ENCODE data around the gene SLC6A5. TPM values are rescaled to one million over a fixed set of nuclear protein-coding genes. Genes with fewer than 3 reads are reported as not detected.

Gene SLC6A5
- total RNA-seq, 2 donors from 2014 or later = 0.11 TPM; not detected in 1

- H3K4me1 ChIP-seq = peaks cover 0 to 19% of the 10 kb centered on the region in 2 donors
- H3K27me3 ChIP-seq = peaks cover 6 to 21% of the 10 kb centered on the region in 2 donors
- no peak for DNase-seq (ENCODE audit: low spot score)
- H3K36me3 ChIP-seq = no peaks in the 10 kb centered on the region
- TF ChIP-seq CTCF (IDR thresholded peaks at IDR 0.05) = no peak
- H3K27ac ChIP-seq = no peak overlapping the region
- no peak overlapping the region for H3K4me3 ChIP-seq
- no peaks in the 10 kb centered on the region for H3K9me3 ChIP-seq
Observed at GRCh38 chr11:20594274-20595061, 4.9 kb upstream of the SLC6A5 start.

GRCh38 chr11:20595101-20595500 is 4.3 kb upstream of the SLC6A5 start:
- TF ChIP-seq CTCF (IDR thresholded peaks at IDR 0.05) = no peak
- no peaks in the 10 kb centered on the region for H3K9me3 ChIP-seq
- no peak for DNase-seq (ENCODE audit: low spot score)
- no peak overlapping the region for H3K4me3 ChIP-seq
- no peaks in the 10 kb centered on the region for H3K36me3 ChIP-seq
- peaks cover 0 to 19% of the 10 kb centered on the region in 2 donors for H3K4me1 ChIP-seq
- no peak overlapping the region for H3K27ac ChIP-seq
- peaks cover 9 to 21% of the 10 kb centered on the region in 2 donors for H3K27me3 ChIP-seq

- no peak overlapping the region for H3K27ac ChIP-seq
- H3K9me3 ChIP-seq = no peaks in the 10 kb centered on the region
- no peak for TF ChIP-seq CTCF (IDR thresholded peaks at IDR 0.05)
- no peaks in the 10 kb centered on the region for H3K36me3 ChIP-seq
- peak overlapping the region in 1 of 2 donors; percentile 28 for H3K4me3 ChIP-seq
- no peak for DNase-seq (ENCODE audit: low spot score)
- H3K27me3 ChIP-seq = peaks cover 10 to 28% of the 10 kb centered on the region in 2 donors
- H3K4me1 ChIP-seq = peaks cover 0 to 19% of the 10 kb centered on the region in 2 donors
Observed at GRCh38 chr11:20596205-20597153, 2.9 kb upstream of the SLC6A5 start.

GRCh38 chr11:20597154-20597679 is 2.2 kb upstream of the SLC6A5 start:
- Histone ChIP-seq H3K9me3 (no peaks in the 10 kb centered on the region), H3K27me3 (peaks cover 10 to 32% of the 10 kb centered on the region in 2 donors), H3K27ac (no peak overlapping the region), H3K36me3 (no peaks in the 10 kb centered on the region), H3K4me1 (peaks cover 0 to 19% of the 10 kb centered on the region in 2 donors), H3K4me3 (peak overlapping the region in 1 of 2 donors; percentile 28)
- DNase-seq (ENCODE audit: low spot score) = no peak
- no peak for TF ChIP-seq CTCF (IDR thresholded peaks at IDR 0.05)

GRCh38 chr11:20597680-20598484 is 1.5 kb upstream of the SLC6A5 start:
- H3K36me3 ChIP-seq = no peaks in the 10 kb centered on the region
- H3K27ac ChIP-seq = no peak overlapping the region
- H3K4me3 ChIP-seq = no peak overlapping the region
- H3K9me3 ChIP-seq = no peaks in the 10 kb centered on the region
- H3K27me3 ChIP-seq = peaks cover 10 to 32% of the 10 kb centered on the region in 2 donors
- peaks cover 0 to 19% of the 10 kb centered on the region in 2 donors for H3K4me1 ChIP-seq
- no peak for TF ChIP-seq CTCF (IDR thresholded peaks at IDR 0.05)
- no peak for DNase-seq (ENCODE audit: low spot score)

Measured in right atrium auricular region (tissue), 2 donors.